ENCODE results near the gene CLDN10. TPM values are rescaled to one million over a fixed set of nuclear protein-coding genes. Genes with fewer than 3 reads are reported as not detected.
A peak's percentile ranks its signal among the peaks of the same experiment; 100 is the strongest.

The CLDN10 gene
- total RNA-seq, 1 experiment from 2014 or later: not detected

GRCh38 chr13:95601216-95601615 is 48.7 kb downstream of the CLDN10 start:
- DNase-seq (ENCODE audit: low spot score): no peak

- DNase-seq (ENCODE audit: low spot score): no peak
Observed at GRCh38 chr13:95601906-95602305, 49.4 kb downstream of the CLDN10 start.

GRCh38 chr13:95603887-95604555 is 51.5 kb downstream of the CLDN10 start:
- peak; percentile 49 for DNase-seq (ENCODE audit: low spot score)

- DNase-seq (ENCODE audit: low spot score): no peak
Observed at GRCh38 chr13:95604556-95604915, 52.0 kb downstream of the CLDN10 start.

- DNase-seq (ENCODE audit: low spot score): no peak
Observed at GRCh38 chr13:95605448-95606125, 53.1 kb downstream of the CLDN10 start.

GRCh38 chr13:95607366-95607765 is 54.8 kb downstream of the CLDN10 start:
- peak; percentile 6 for DNase-seq (ENCODE audit: low spot score)

GRCh38 chr13:95608640-95609323 is 56.3 kb downstream of the CLDN10 start:
- no peak for DNase-seq (ENCODE audit: low spot score)

GRCh38 chr13:95614641-95615245 is 62.2 kb downstream of the CLDN10 start:
- DNase-seq (ENCODE audit: low spot score): no peak

- DNase-seq (ENCODE audit: low spot score): no peak
Observed at GRCh38 chr13:95615539-95615938, 63.0 kb downstream of the CLDN10 start.

GRCh38 chr13:95620030-95620824 is 67.7 kb downstream of the CLDN10 start:
- no peak for DNase-seq (ENCODE audit: low spot score)

GRCh38 chr13:95620825-95621498 is 68.4 kb downstream of the CLDN10 start:
- DNase-seq (ENCODE audit: low spot score): no peak

GRCh38 chr13:95623141-95623540 is 70.6 kb downstream of the CLDN10 start:
- DNase-seq (ENCODE audit: low spot score): no peak

- peak; percentile 12 for DNase-seq (ENCODE audit: low spot score)
Observed at GRCh38 chr13:95624020-95624419, 71.5 kb downstream of the CLDN10 start.

- no peak for DNase-seq (ENCODE audit: low spot score)
Observed at GRCh38 chr13:95626768-95627167, 74.2 kb downstream of the CLDN10 start.

GRCh38 chr13:95627590-95627989 is 75.1 kb downstream of the CLDN10 start:
- no peak for DNase-seq (ENCODE audit: low spot score)

- no peak for DNase-seq (ENCODE audit: low spot score)
Observed at GRCh38 chr13:95628488-95628887, 76.0 kb downstream of the CLDN10 start.

- DNase-seq (ENCODE audit: low spot score): no peak
Observed at GRCh38 chr13:95629071-95629470, 76.6 kb downstream of the CLDN10 start.
